HEK293 (cell line): ENCODE data around the gene SIX4.
A peak's percentile ranks its signal among the peaks of the same experiment; 100 is the strongest.

Source experiments
- CTCF ChIA-PET: fragments of 350-600 bp; formaldehyde crosslinking; extraction: SDS; loops from one replicate; lab custom pipeline; 2021; ENCODE audit warnings: antibody characterized with exemption; lab: Yijun Ruan, JAX
- POLR2A ChIA-PET: fragments of 300-600 bp; formaldehyde crosslinking; extraction: SDS; loops from one replicate; lab custom pipeline; 2020; ENCODE audit warnings: antibody characterized with exemption, inconsistent platforms; lab: Yijun Ruan, JAX
- H3K27ac ChIP-seq: fragments of 200-500 bp; sonication (Bioruptor generic); 2 replicates; pipeline ENCODE4 v1.5.1; 2014; ENCODE audit warnings: low read depth, low read length, control low read depth, inconsistent platforms; ENCODE audit errors: extremely low read depth
- H3K36me3 ChIP-seq, 2 experiments: fragments of 200-500 bp in 1 of 2; sonication (Bioruptor generic) in 1 of 2; 1 replicate in 1 of 2; 2 replicates in 1 of 2; pipeline ENCODE4 v1.5.1; 2014 to 2017; ENCODE audit warnings: inconsistent platforms in 2 of 2, low read length in 2 of 2; ENCODE audit not compliant: control insufficient read depth in 2 of 2, insufficient read depth in 1 of 2
- H3K4me1 ChIP-seq: fragments of 200-500 bp; sonication (Bioruptor generic); 2 replicates; pipeline ENCODE4 v1.5.1; 2014; ENCODE audit warnings: mild to moderate bottlenecking, low read length, inconsistent platforms; ENCODE audit not compliant: control insufficient read depth, insufficient read depth
- H3K4me3 ChIP-seq: 2 replicates; pipeline ENCODE4 v1.5.1; 2011; ENCODE audit warnings: low read depth, mild to moderate bottlenecking, control low read depth, low read length, moderate library complexity
- H3K9me3 ChIP-seq: fragments of 200-500 bp; sonication (Bioruptor generic); 2 replicates; pipeline ENCODE4 v1.5.1; 2014; ENCODE audit warnings: low read depth, low read length, inconsistent platforms; ENCODE audit not compliant: control insufficient read depth, insufficient read depth
- ATF2 ChIP-seq: fragments of 450-650 bp; formaldehyde crosslinking; IDR thresholded peaks from 2 replicates; pipeline ENCODE4 v1.5.1; 2016; ENCODE audit warnings: missing biosample characterization, missing genetic modification characterization, low read depth
- GLI4 ChIP-seq: fragments of 450-650 bp; formaldehyde crosslinking; IDR thresholded peaks from 2 replicates; pipeline ENCODE4 v1.5.1; 2016; ENCODE audit warnings: missing biosample characterization, missing genetic modification characterization
- MYNN ChIP-seq: fragments of 450-650 bp; formaldehyde crosslinking; IDR thresholded peaks from 2 replicates; pipeline ENCODE4 v1.5.1; 2016; ENCODE audit warnings: missing biosample characterization, missing genetic modification characterization, borderline replicate concordance
- OSR2 ChIP-seq: fragments of 450-650 bp; formaldehyde crosslinking; IDR thresholded peaks from 2 replicates; pipeline ENCODE4 v1.5.1; 2016; ENCODE audit warnings: missing biosample characterization, missing genetic modification characterization
- SP2 ChIP-seq: fragments of 450-650 bp; formaldehyde crosslinking; IDR thresholded peaks from 2 replicates; pipeline ENCODE4 v1.5.1; 2016; ENCODE audit warnings: missing biosample characterization, missing genetic modification characterization
- YY2 ChIP-seq: fragments of 450-650 bp; formaldehyde crosslinking; IDR thresholded peaks from 2 replicates; pipeline ENCODE4 v1.5.1; 2016; ENCODE audit warnings: missing biosample characterization, missing genetic modification characterization
- ZBTB1 ChIP-seq: fragments of 450-650 bp; formaldehyde crosslinking; IDR thresholded peaks from 2 replicates; pipeline ENCODE4 v1.5.1; 2016; ENCODE audit warnings: missing biosample characterization, missing genetic modification characterization
- ZBTB48 ChIP-seq: fragments of 450-650 bp; formaldehyde crosslinking; IDR thresholded peaks from 2 replicates; pipeline ENCODE4 v1.5.1; 2016; ENCODE audit warnings: missing biosample characterization, missing genetic modification characterization
- ZNF121 ChIP-seq: fragments of 450-650 bp; formaldehyde crosslinking; IDR thresholded peaks from 2 replicates; pipeline ENCODE4 v1.5.1; 2016; ENCODE audit warnings: missing biosample characterization, missing genetic modification characterization
- ZNF146 ChIP-seq: fragments of 450-650 bp; formaldehyde crosslinking; IDR thresholded peaks from 2 replicates; pipeline ENCODE4 v1.5.1; 2016; ENCODE audit warnings: missing biosample characterization, missing genetic modification characterization
- ZNF16 ChIP-seq: fragments of 450-650 bp; formaldehyde crosslinking; IDR thresholded peaks from 2 replicates; pipeline ENCODE4 v1.5.1; 2016; ENCODE audit warnings: low read depth, missing biosample characterization, missing genetic modification characterization
- ZNF2 ChIP-seq: fragments of 450-650 bp; formaldehyde crosslinking; IDR thresholded peaks from 2 replicates; pipeline ENCODE4 v1.5.1; 2016; ENCODE audit warnings: missing biosample characterization, missing genetic modification characterization
- ZNF214 ChIP-seq: fragments of 450-650 bp; formaldehyde crosslinking; IDR thresholded peaks from 2 replicates; pipeline ENCODE4 v1.5.1; 2017; ENCODE audit warnings: missing biosample characterization, mild to moderate bottlenecking, missing genetic modification characterization, borderline replicate concordance
- ZNF341 ChIP-seq: fragments of 450-650 bp; formaldehyde crosslinking; IDR thresholded peaks from 2 replicates; pipeline ENCODE4; 2016; ENCODE audit warnings: low read depth, missing biosample characterization, missing genetic modification characterization
- ZNF473 ChIP-seq: fragments of 450-650 bp; formaldehyde crosslinking; IDR thresholded peaks from 2 replicates; pipeline ENCODE4 v1.5.1; 2017; ENCODE audit warnings: missing biosample characterization, missing genetic modification characterization
- ZNF514 ChIP-seq: fragments of 450-650 bp; formaldehyde crosslinking; IDR thresholded peaks from 2 replicates; pipeline ENCODE4 v1.5.1; 2016; ENCODE audit warnings: missing biosample characterization, missing genetic modification characterization
- ZNF518A ChIP-seq: fragments of 450-650 bp; formaldehyde crosslinking; conservative IDR thresholded peaks from 2 replicates; pipeline ENCODE4 v1.5.1; 2016; ENCODE audit warnings: low read depth, missing biosample characterization, missing genetic modification characterization
- ZNF529 ChIP-seq: fragments of 450-650 bp; formaldehyde crosslinking; IDR thresholded peaks from 2 replicates; pipeline ENCODE4 v1.5.1; 2017; ENCODE audit warnings: missing genetic modification characterization, missing biosample characterization; ENCODE audit not compliant: insufficient replicate concordance
- ZNF548 ChIP-seq: fragments of 450-650 bp; formaldehyde crosslinking; IDR thresholded peaks from 2 replicates; pipeline ENCODE4 v1.5.1; 2016; ENCODE audit warnings: missing biosample characterization, missing genetic modification characterization
- ZNF664 ChIP-seq: fragments of 450-650 bp; formaldehyde crosslinking; IDR thresholded peaks from 2 replicates; pipeline ENCODE4 v1.5.1; 2016; ENCODE audit warnings: missing biosample characterization, missing genetic modification characterization
- ZNF701 ChIP-seq: fragments of 450-650 bp; formaldehyde crosslinking; IDR thresholded peaks from 2 replicates; pipeline ENCODE4 v1.5.1; 2016; ENCODE audit warnings: missing biosample characterization, missing genetic modification characterization
- ZNF768 ChIP-seq: fragments of 450-650 bp; formaldehyde crosslinking; IDR thresholded peaks from 2 replicates; pipeline ENCODE4 v1.5.1; 2018; ENCODE audit warnings: missing biosample characterization, mild to moderate bottlenecking, missing genetic modification characterization
- ZSCAN30 ChIP-seq: fragments of 450-650 bp; IDR thresholded peaks from 2 replicates; pipeline ENCODE4 v1.5.1; 2018; ENCODE audit warnings: missing biosample characterization, mild to moderate bottlenecking, missing genetic modification characterization, moderate library complexity
- ZXDB ChIP-seq: fragments of 450-650 bp; formaldehyde crosslinking; IDR thresholded peaks from 2 replicates; pipeline ENCODE4 v1.5.1; 2016; ENCODE audit warnings: missing biosample characterization, missing genetic modification characterization
- TF ChIP-seq, protein P1 (sequence below): fragments of 450-650 bp; formaldehyde crosslinking; IDR thresholded peaks from 2 replicates; pipeline ENCODE4 v1.5.1; 2016; ENCODE audit warnings: missing biosample characterization, missing genetic modification characterization
- TF ChIP-seq, protein P2 (sequence below): fragments of 450-650 bp; formaldehyde crosslinking; IDR thresholded peaks from 2 replicates; pipeline ENCODE4 v1.5.1; 2016; ENCODE audit warnings: missing biosample characterization, missing genetic modification characterization
- TF ChIP-seq, protein P3 (sequence below): fragments of 450-650 bp; formaldehyde crosslinking; IDR thresholded peaks from 2 replicates; pipeline ENCODE4 v1.5.1; 2016; ENCODE audit warnings: missing biosample characterization, missing genetic modification characterization

The SIX4 gene

GRCh38 chr14:60734465-60735242 is 10.5 kb upstream of the SIX4 start, which contains the start of gene MNAT1:
TSS of gene MNAT1 (plus strand) at chr14:60734761. CDS start at chr14:60734863, 102 bp downstream.
- no peaks in the 10 kb centered on the region for H3K4me1 ChIP-seq
- ChIA-PET POLR2A (no interaction called here), CTCF (interaction anchor here (1.5 kb wide), 1 partner anchor 12 kb away, joined by 3 read pairs; no protein-coding TSS in a partner anchor)
- peak within 1 kb of the TSS; percentile 71 for H3K4me3 ChIP-seq
- no peaks in the 10 kb centered on the region for H3K9me3 ChIP-seq
- H3K36me3 ChIP-seq, result no peaks in the 10 kb centered on the region
- H3K27ac ChIP-seq, result peak within 1 kb of the TSS; percentile 68
- peak; percentile 83 for TF ChIP-seq ZSCAN30 (tag by site-specific recombination)
- TF ChIP-seq MYNN (tag by site-specific recombination), result 0 out of 2 replicates have a peak, but pooled peaks have one; percentile 61
- no peak for TF ChIP-seq ZNF341
- TF ChIP-seq ZNF214 (tag by site-specific recombination), result no peak
- TF ChIP-seq, protein P1, sequence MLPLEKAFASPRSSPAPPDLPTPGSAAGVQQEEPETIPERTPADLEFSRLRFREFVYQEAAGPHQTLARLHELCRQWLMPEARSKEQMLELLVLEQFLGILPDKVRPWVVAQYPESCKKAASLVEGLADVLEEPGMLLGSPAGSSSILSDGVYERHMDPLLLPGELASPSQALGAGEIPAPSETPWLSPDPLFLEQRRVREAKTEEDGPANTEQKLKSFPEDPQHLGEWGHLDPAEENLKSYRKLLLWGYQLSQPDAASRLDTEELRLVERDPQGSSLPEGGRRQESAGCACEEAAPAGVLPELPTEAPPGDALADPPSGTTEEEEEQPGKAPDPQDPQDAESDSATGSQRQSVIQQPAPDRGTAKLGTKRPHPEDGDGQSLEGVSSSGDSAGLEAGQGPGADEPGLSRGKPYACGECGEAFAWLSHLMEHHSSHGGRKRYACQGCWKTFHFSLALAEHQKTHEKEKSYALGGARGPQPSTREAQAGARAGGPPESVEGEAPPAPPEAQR (tag by site-specific recombination), result peak; percentile 25; the same call in 1 of the 2 replicates
- peak; percentile 30; the same call in 1 of the 2 replicates for TF ChIP-seq ZNF664 (tag by site-specific recombination)
- peak; percentile 89 for TF ChIP-seq ZXDB
- no peak for TF ChIP-seq ZNF548
- TF ChIP-seq OSR2 (tag by site-specific recombination), result no peak
- no peak for TF ChIP-seq ZNF529
- TF ChIP-seq GLI4, result peak; percentile 74
- TF ChIP-seq, protein P2, sequence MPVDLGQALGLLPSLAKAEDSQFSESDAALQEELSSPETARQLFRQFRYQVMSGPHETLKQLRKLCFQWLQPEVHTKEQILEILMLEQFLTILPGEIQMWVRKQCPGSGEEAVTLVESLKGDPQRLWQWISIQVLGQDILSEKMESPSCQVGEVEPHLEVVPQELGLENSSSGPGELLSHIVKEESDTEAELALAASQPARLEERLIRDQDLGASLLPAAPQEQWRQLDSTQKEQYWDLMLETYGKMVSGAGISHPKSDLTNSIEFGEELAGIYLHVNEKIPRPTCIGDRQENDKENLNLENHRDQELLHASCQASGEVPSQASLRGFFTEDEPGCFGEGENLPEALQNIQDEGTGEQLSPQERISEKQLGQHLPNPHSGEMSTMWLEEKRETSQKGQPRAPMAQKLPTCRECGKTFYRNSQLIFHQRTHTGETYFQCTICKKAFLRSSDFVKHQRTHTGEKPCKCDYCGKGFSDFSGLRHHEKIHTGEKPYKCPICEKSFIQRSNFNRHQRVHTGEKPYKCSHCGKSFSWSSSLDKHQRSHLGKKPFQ (tag by site-specific recombination), result no peak
- TF ChIP-seq ZBTB48, result peak; percentile 70
- TF ChIP-seq ZNF146, result no peak
- peak; percentile 71; the same call in 1 of the 2 replicates for TF ChIP-seq ZNF2 (tag by site-specific recombination)
- no peak for TF ChIP-seq ZNF701 (tag by site-specific recombination)
- TF ChIP-seq ZNF121 (tag by site-specific recombination), result no peak
- TF ChIP-seq ZNF768, result no peak
- TF ChIP-seq, protein P3, sequence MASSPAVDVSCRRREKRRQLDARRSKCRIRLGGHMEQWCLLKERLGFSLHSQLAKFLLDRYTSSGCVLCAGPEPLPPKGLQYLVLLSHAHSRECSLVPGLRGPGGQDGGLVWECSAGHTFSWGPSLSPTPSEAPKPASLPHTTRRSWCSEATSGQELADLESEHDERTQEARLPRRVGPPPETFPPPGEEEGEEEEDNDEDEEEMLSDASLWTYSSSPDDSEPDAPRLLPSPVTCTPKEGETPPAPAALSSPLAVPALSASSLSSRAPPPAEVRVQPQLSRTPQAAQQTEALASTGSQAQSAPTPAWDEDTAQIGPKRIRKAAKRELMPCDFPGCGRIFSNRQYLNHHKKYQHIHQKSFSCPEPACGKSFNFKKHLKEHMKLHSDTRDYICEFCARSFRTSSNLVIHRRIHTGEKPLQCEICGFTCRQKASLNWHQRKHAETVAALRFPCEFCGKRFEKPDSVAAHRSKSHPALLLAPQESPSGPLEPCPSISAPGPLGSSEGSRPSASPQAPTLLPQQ (tag by site-specific recombination), result peak; percentile 61; the same call in 1 of the 2 replicates
- TF ChIP-seq ATF2 (tag by site-specific recombination), result no peak
- no peak for TF ChIP-seq ZBTB1 (tag by site-specific recombination)
- no peak for TF ChIP-seq ZNF473 (tag by site-specific recombination)
- peak; percentile 48; the same call in 1 of the 2 replicates for TF ChIP-seq ZNF518A (tag by site-specific recombination)
- no peak for TF ChIP-seq ZNF16 (tag by site-specific recombination)
- peak; percentile 22; the same call in 1 of the 2 replicates for TF ChIP-seq SP2 (tag by site-specific recombination)
- TF ChIP-seq ZNF514, result no peak
- TF ChIP-seq YY2 (tag by site-specific recombination), result peak; percentile 64
